ENCODE measurements around the gene CBX1. TPM values are rescaled to one million over a fixed set of nuclear protein-coding genes. Genes with fewer than 3 reads are reported as not detected.

Gene CBX1
- polyA plus RNA-seq, 1 donor (not counting 4 experiments of a cell fraction or from before 2014, with no cell fraction given) = 42.3 TPM

DNA sequence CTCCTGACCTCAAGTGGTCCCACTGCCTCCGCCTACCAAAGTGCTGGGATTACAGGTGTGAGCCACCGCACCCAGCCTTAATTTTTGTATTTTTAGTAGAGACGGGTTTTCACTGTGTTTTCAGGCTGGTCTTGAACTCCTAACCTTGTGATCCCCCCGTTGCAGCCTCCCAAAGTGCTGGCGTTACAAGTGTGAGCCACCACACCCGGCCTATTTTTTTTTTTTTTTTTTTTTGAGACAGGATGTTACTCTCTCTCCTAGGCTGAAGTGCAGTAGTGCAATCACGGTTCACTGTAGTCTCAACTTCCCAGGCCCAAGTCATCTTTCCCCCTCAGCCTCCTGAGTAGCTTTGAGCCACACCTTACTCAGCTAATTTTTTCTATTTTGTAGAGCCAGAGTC, 3.2 kb upstream of the CBX1 start:
- peaks cover 32% of the 10 kb centered on the region for H3K79me2 ChIP-seq (ENCODE audit: control insufficient read depth, insufficient read depth, low read length)
- no peak for FAIRE-seq
- no peak overlapping the region for H2AFZ ChIP-seq (ENCODE audit: control insufficient read depth, low read length)
- no peaks in the 10 kb centered on the region for H3K36me3 ChIP-seq (ENCODE audit: control insufficient read depth in 2 of 2, extremely low read depth in 1 of 2, insufficient read depth in 2 of 2, low read length in 2 of 2)
- no peaks in the 10 kb centered on the region for H3K9me3 ChIP-seq (ENCODE audit: control insufficient read depth, low read depth, low read length)
- DNase-seq (ENCODE audit: low read depth, low spot score) = no peak
- no peak overlapping the region for H3K4me2 ChIP-seq (ENCODE audit: control insufficient read depth, extremely low read depth, insufficient read depth, low read depth, low read length)
- dilution Hi-C loops (cut with MboI; ENCODE audit: extremely low pct_ligation_motif_present, low sequenced_read_pairs) = no loop called here
- no peak overlapping the region for H3K9ac ChIP-seq (ENCODE audit: control insufficient read depth, extremely low read depth, insufficient read depth, low read length)
- no peak overlapping the region for H3K4me3 ChIP-seq (ENCODE audit: control insufficient read depth in 2 of 3, extremely low read depth in 1 of 3, insufficient read depth in 2 of 3, low read depth in 1 of 3, low read length in 3 of 3)
- H4K20me1 ChIP-seq (ENCODE audit: control insufficient read depth, extremely low read depth, insufficient read depth, low read length) = no peaks in the 10 kb centered on the region
- H3K9me1 ChIP-seq (ENCODE audit: control insufficient read depth, extremely low read depth, insufficient read depth, low read length) = no peaks in the 10 kb centered on the region
- H3K27ac ChIP-seq (ENCODE audit: control insufficient read depth, insufficient read depth, low read length) = no peak overlapping the region
- TF ChIP-seq, protein P1, sequence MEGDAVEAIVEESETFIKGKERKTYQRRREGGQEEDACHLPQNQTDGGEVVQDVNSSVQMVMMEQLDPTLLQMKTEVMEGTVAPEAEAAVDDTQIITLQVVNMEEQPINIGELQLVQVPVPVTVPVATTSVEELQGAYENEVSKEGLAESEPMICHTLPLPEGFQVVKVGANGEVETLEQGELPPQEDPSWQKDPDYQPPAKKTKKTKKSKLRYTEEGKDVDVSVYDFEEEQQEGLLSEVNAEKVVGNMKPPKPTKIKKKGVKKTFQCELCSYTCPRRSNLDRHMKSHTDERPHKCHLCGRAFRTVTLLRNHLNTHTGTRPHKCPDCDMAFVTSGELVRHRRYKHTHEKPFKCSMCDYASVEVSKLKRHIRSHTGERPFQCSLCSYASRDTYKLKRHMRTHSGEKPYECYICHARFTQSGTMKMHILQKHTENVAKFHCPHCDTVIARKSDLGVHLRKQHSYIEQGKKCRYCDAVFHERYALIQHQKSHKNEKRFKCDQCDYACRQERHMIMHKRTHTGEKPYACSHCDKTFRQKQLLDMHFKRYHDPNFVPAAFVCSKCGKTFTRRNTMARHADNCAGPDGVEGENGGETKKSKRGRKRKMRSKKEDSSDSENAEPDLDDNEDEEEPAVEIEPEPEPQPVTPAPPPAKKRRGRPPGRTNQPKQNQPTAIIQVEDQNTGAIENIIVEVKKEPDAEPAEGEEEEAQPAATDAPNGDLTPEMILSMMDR (optimal IDR thresholded peaks at IDR 0.05 in 1 of 3, IDR thresholded peaks at IDR 0.05 in 1 of 3, conservative IDR thresholded peaks at IDR 0.05 in 1 of 3; ENCODE audit: extremely low read depth in 1 of 3, insufficient read depth in 2 of 3, low read length in 3 of 3) = no peak
- TF ChIP-seq EZH2 (IDR thresholded peaks at IDR 0.05; ENCODE audit: low read length) = no peak
- H3K27me3 ChIP-seq (ENCODE audit: control insufficient read depth, extremely low read depth, insufficient read depth, low read length) = no peaks in the 10 kb centered on the region
- peaks cover 6% of the 10 kb centered on the region for H3K4me1 ChIP-seq (ENCODE audit: control insufficient read depth, extremely low read depth, insufficient read depth, low read length)

DNA sequence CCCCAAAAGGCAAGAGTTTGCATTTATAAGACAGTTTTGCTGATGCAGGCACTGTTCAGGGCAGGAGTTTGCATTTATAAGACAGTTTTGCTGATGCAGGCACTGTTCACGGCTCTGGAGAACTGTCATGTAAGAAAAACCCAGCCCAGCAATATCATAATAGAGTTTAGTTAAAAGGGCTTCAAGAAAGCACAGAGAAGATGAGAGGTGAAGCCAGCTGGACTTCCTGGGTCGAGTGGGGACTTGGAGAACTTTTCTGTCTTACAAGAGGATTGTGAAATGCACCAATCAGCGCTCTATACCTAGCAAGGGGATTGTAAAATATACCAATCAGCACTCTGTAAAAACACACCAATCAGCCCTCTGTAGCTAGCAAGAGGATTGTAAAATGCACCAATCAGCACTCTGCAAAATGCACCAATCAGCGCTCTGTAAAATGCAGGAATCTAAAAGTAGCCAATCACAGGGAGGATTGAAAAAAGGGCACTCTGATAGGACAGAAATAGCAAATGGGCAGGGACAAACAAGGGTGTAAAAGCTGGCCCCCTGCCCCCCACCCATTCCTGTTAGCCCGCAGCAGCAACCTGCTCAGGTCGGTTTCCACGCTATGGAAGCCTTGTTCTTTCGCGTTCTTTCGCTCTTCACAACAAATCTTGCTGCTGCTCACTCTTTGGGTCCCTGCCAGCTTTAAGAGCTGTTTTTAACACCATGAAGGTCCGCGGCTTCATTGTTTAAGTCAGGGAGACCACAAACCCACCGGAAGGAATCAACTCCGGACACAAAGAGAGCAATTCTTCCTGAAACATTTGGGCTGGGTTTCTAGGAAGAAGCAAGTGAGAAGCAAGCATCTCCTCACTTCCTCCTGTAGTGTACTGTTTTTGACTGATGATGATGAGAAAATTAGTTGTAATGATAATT, 1.8 kb upstream of the CBX1 start:
- dilution Hi-C loops (cut with MboI; ENCODE audit: extremely low pct_ligation_motif_present, low sequenced_read_pairs) = no loop called here
- Histone ChIP-seq H3K4me1 (ENCODE audit: control insufficient read depth, extremely low read depth, insufficient read depth, low read length) (peaks cover 10% of the 10 kb centered on the region), H3K27ac (ENCODE audit: control insufficient read depth, insufficient read depth, low read length) (no peak overlapping the region), H3K4me3 (ENCODE audit: control insufficient read depth in 2 of 3, extremely low read depth in 1 of 3, insufficient read depth in 2 of 3, low read depth in 1 of 3, low read length in 3 of 3) (no peak overlapping the region), H3K36me3 (ENCODE audit: control insufficient read depth in 2 of 2, extremely low read depth in 1 of 2, insufficient read depth in 2 of 2, low read length in 2 of 2) (no peaks in the 10 kb centered on the region), H3K4me2 (ENCODE audit: control insufficient read depth, extremely low read depth, insufficient read depth, low read depth, low read length) (no peak overlapping the region), H3K27me3 (ENCODE audit: control insufficient read depth, extremely low read depth, insufficient read depth, low read length) (no peaks in the 10 kb centered on the region), H3K9me3 (ENCODE audit: control insufficient read depth, low read depth, low read length) (no peaks in the 10 kb centered on the region), H3K9me1 (ENCODE audit: control insufficient read depth, extremely low read depth, insufficient read depth, low read length) (no peaks in the 10 kb centered on the region), H3K79me2 (ENCODE audit: control insufficient read depth, insufficient read depth, low read length) (peaks cover 32% of the 10 kb centered on the region), H3K9ac (ENCODE audit: control insufficient read depth, extremely low read depth, insufficient read depth, low read length) (no peak overlapping the region), H2AFZ (ENCODE audit: control insufficient read depth, low read length) (no peak overlapping the region), H4K20me1 (ENCODE audit: control insufficient read depth, extremely low read depth, insufficient read depth, low read length) (no peaks in the 10 kb centered on the region)
- no peak for DNase-seq (ENCODE audit: low read depth, low spot score)
- TF ChIP-seq, protein P1 (optimal IDR thresholded peaks at IDR 0.05 in 1 of 3, IDR thresholded peaks at IDR 0.05 in 1 of 3, conservative IDR thresholded peaks at IDR 0.05 in 1 of 3; ENCODE audit: extremely low read depth in 1 of 3, insufficient read depth in 2 of 3, low read length in 3 of 3) = no peak
- no peak for TF ChIP-seq EZH2 (IDR thresholded peaks at IDR 0.05; ENCODE audit: low read length)
- no peak for FAIRE-seq
